Endothelial cell of umbilical vein (primary cell): ENCODE data around the gene OLIG1.

Experiments used
- FOS ChIP-seq: IDR thresholded peaks from 2 replicates; pipeline ENCODE4 v1.6.1; 2011; ENCODE audit warnings: mild to moderate bottlenecking, low read length, moderate library complexity, borderline replicate concordance; ENCODE audit not compliant: insufficient read depth
- POLR2A ChIP-seq: IDR thresholded peaks from 2 replicates; pipeline ENCODE4 v1.6.1; 2012; ENCODE audit warnings: low read depth, mild to moderate bottlenecking, control low read depth, low read length
- TF ChIP-seq, protein P1 (sequence below): IDR thresholded peaks from 2 replicates; pipeline ENCODE4 v1.6.1; 2011; ENCODE audit not compliant: insufficient read depth, insufficient read length
- TF ChIP-seq, protein P2 (sequence below), 2 donors: IDR thresholded peaks; 1 replicate in 1 of 2; 2 replicates in 1 of 2; pipeline ENCODE4 v1.5.1; 2011; ENCODE audit warnings: low read length in 2 of 2, mild to moderate bottlenecking in 2 of 2, moderate library complexity in 2 of 2, control low read depth in 1 of 2, inconsistent platforms in 1 of 2, low read depth in 1 of 2; ENCODE audit not compliant: insufficient read depth in 1 of 2; ENCODE audit errors: extremely low read depth in 1 of 2

DNA sequence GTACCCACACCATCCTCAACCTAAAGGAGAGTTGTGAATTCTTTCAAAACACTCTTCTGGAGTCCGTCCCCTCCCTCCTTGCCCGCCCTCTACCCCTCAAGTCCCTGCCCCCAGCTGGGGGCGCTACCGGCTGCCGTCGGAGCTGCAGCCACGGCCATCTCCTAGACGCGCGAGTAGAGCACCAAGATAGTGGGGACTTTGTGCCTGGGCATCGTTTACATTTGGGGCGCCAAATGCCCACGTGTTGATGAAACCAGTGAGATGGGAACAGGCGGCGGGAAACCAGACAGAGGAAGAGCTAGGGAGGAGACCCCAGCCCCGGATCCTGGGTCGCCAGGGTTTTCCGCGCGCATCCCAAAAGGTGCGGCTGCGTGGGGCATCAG, 44.8 kb upstream of the OLIG1 start:
- TF ChIP-seq POLR2A (no peak), FOS (no peak)
- TF ChIP-seq, protein P1, sequence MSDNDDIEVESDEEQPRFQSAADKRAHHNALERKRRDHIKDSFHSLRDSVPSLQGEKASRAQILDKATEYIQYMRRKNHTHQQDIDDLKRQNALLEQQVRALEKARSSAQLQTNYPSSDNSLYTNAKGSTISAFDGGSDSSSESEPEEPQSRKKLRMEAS: no peak
- TF ChIP-seq, protein P2, sequence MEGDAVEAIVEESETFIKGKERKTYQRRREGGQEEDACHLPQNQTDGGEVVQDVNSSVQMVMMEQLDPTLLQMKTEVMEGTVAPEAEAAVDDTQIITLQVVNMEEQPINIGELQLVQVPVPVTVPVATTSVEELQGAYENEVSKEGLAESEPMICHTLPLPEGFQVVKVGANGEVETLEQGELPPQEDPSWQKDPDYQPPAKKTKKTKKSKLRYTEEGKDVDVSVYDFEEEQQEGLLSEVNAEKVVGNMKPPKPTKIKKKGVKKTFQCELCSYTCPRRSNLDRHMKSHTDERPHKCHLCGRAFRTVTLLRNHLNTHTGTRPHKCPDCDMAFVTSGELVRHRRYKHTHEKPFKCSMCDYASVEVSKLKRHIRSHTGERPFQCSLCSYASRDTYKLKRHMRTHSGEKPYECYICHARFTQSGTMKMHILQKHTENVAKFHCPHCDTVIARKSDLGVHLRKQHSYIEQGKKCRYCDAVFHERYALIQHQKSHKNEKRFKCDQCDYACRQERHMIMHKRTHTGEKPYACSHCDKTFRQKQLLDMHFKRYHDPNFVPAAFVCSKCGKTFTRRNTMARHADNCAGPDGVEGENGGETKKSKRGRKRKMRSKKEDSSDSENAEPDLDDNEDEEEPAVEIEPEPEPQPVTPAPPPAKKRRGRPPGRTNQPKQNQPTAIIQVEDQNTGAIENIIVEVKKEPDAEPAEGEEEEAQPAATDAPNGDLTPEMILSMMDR (IDR thresholded peaks at IDR 0.05; ENCODE audit: extremely low read depth in 1 of 2, insufficient read depth in 1 of 2, low read depth in 1 of 2, low read length in 2 of 2): no peak
